ENCODE results near the gene FILIP1L.

The FILIP1L gene

DNA sequence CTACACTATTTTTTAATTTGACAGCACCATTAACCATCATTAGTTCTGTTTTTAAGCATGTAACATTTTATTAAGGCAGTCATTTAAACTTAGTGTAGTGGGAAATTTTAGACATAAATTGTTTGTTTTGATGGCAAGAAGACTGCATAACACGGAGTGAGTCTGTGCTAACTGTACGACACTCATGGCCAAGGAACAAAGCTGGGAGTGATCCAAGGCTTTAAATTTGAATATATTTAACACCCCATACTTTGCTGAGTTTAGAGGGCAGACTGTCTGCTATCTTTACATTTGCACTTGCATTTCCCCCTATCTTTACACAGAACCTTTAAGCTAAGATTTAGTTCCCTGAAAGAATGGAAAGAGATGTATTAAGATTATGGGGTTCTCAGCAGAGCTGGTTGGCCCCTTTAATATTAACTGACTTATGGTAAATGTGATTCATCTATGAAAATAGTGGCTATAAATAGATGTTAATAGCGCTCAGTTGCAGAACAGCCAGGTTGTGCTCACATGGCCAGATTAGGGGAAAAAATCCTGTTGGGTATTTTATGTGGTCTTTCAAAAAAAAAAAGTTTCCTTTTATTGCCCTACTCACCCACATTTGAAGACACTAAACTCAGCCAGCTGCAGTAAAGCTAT is 175.9 kb downstream of the FILIP1L start:
- no peak for TF ChIP-seq CTCF (IDR thresholded peaks at IDR 0.05)

DNA sequence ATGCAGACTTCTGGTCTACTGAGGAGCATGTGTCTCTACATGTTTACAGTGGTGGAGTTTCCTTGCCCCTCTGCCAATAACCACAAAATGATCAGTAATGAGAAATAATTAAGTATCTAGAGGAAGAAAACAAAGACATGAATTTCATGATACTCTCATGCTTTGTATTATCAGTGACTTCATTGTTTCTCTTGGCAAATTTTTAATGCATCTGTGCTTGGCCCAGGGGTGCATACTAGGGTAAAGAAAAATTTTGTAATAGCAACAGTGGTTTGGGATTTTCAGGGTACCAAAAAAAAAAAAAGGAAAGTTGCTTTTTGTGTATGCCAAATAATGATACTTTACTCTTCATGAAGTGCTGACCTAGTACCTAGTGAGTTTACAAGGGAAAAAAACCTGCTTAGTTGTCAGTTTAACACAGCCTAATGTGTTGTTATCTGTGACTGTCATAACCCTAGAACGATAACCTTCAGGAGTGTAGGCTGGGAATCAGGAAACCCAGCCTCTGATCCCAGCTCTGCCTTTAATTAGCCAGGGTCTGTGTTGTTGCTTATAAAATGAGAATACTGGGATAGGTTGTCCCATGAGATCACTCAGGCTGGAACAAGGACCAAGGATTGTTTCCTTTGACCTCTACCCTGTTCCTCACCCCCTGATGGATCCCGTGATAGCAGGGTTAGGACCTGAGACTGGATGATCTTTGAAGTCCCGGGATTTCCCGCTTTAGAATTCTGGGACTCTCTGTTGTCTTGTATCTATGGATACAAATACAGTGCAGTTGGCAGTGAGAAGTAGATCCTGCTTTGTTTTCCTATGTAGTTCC is 179.1 kb downstream of the FILIP1L start:
- no peak for TF ChIP-seq CTCF (IDR thresholded peaks at IDR 0.05)

DNA sequence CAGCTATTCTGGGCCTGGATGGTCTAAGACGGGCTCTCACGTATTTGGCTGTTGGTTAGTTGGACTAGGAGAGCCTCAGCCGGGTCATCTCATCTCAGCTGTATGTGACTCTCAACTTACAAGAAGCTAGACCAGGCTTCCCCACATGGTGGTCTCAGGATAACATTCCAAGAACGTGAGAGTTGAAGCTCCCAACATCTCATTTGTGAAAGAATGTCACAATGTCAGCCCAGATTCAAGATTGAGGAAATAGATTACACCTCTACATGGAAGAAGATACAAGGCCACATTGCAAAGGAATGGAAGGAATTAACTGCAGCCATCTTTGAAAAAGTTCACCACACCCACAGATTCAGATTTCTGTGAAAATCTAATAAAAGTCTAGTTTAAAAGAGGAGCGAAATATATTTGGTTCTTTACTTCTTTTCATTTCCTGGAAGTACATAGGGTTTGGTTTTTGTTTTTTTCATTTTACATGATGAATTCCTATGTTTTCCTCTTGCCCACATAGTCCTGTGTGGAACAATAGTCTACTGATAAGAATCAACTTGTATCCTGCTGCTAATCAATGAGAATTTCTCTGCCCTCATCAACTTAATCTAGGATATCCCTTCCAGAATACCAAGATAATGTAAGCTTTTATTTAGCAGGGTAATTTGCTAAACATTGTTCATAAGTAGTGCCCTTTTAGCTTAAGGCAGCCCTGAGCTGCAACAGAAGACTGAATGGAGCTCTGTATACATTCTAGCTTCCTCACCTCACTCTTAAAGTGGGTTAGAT is 180.1 kb downstream of the FILIP1L start:
- TF ChIP-seq CTCF (IDR thresholded peaks at IDR 0.05), result no peak

DNA sequence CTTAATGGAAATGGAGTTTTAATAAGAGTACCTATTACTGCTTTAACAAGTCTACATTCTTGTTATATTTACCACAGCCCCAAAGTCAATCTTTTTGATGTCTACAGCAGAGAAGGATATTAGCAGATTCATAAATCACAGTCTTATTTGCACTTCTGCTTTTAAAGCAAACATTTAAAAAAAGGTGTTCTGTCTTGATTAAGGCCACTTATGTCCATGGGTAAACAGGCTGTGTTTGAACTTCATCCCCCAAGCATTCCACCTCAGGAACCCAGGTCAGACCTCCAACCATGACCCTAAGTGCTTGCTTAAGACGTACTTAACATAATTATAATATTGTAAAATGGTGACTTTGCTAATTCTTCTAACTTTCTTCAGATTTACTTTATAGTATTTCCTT is 183.2 kb downstream of the FILIP1L start:
- no peak for TF ChIP-seq CTCF (IDR thresholded peaks at IDR 0.05)

DNA sequence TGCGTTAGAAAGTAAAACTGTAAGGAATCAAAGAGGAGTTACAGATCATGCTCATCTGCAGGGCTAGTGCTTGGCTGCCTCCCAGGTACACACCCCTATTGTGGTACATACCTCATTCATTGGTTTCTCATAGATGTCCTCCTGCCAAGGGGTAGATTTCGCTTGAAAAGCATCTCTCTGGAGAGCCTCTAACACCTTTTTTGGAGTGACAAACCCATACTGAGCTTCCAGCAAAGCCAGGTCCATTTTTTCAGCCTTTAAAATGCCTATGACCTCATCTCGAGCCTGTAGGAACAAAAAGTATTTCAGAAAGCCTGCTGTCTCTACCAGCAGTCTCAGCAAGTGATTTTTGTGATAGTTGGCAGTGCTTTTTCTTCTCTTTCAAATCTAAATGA is 184.6 kb downstream of the FILIP1L start:
- no peak for TF ChIP-seq CTCF (IDR thresholded peaks at IDR 0.05)

- no peak for TF ChIP-seq CTCF (IDR thresholded peaks at IDR 0.05)
Observed at GRCh38 chr3:99928771-99929744, 185.2 kb downstream of the FILIP1L start.
